Natural killer cell (primary cell): Measurements from ENCODE around the gene FAM13A. TPM values are rescaled to one million over a fixed set of nuclear protein-coding genes. Genes with fewer than 3 reads are reported as not detected.

Source experiments
- ATAC-seq, 3 donors: fragments of 150-1000 bp in 2 of 3; fragments of 200-7000 bp in 1 of 3; cut with Tn5 transposase; 1 replicate in 1 of 3; 2 replicates in 2 of 3; pipeline ENCODE4 v1.10.0; 2021; ENCODE audit warnings: mild to moderate bottlenecking in 2 of 3, moderate library complexity in 2 of 3
- DNase-seq, 2 donors: peaks; one replicate each; pipeline versions ENCODE4 v3.0.0 to v3.0.0-alpha.2; 2013 to 2021; ENCODE audit warnings: mixed read lengths in 1 of 2
- H3K27ac ChIP-seq: one replicate; pipeline ENCODE4 v1.5.1; 2013; ENCODE audit warnings: mild to moderate bottlenecking, low read length
- H3K27me3 ChIP-seq: one replicate; pipeline ENCODE4 v1.6.1; 2013; ENCODE audit warnings: low read length; ENCODE audit not compliant: control insufficient read depth, insufficient read depth
- H3K36me3 ChIP-seq: one replicate; pipeline ENCODE4 v1.6.1; 2013; ENCODE audit warnings: low read length; ENCODE audit not compliant: control insufficient read depth, insufficient read depth
- H3K4me1 ChIP-seq: one replicate; pipeline ENCODE4 v1.6.1; 2013; ENCODE audit warnings: low read length; ENCODE audit not compliant: control insufficient read depth, insufficient read depth
- H3K4me3 ChIP-seq: one replicate; pipeline ENCODE4 v1.5.1; 2013; ENCODE audit warnings: low read length
- H3K9me3 ChIP-seq: one replicate; pipeline ENCODE4 v1.6.1; 2013; ENCODE audit warnings: low read length; ENCODE audit not compliant: control insufficient read depth, insufficient read depth
- H3K27ac Mint-ChIP-seq, 2 donors: one replicate each; pipeline ENCODE4 v1.8.0; 2022; ENCODE audit warnings: mild to moderate bottlenecking in 2 of 2, mixed read lengths in 2 of 2, moderate library complexity in 1 of 2
- H3K27me3 Mint-ChIP-seq, 2 donors: one replicate each; pipeline ENCODE4 v1.8.0; 2022; ENCODE audit warnings: low read depth in 2 of 2, mixed read lengths in 2 of 2
- H3K36me3 Mint-ChIP-seq: one replicate; pipeline ENCODE4 v1.8.0; 2022; ENCODE audit warnings: mixed read lengths
- H3K4me1 Mint-ChIP-seq, 2 donors: one replicate each; pipeline ENCODE4 v1.8.0; 2022; ENCODE audit warnings: mixed read lengths in 2 of 2
- H3K4me3 Mint-ChIP-seq: one replicate; pipeline ENCODE4 v1.8.0; 2022; ENCODE audit warnings: mild to moderate bottlenecking, moderate library complexity, mixed read lengths
- H3K9me3 Mint-ChIP-seq, 2 donors: one replicate each; pipeline ENCODE4 v1.8.0; 2022; ENCODE audit warnings: mixed read lengths in 2 of 2
- CTCF ChIP-seq: fragments of 200-600 bp; IDR thresholded peaks from one replicate; pipeline ENCODE4 v1.8.0; 2022; ENCODE audit warnings: antibody characterized with exemption
- WGBS: methylation state at CpG from one replicate; pipeline ENCODE4 v1.1.7; 2013; ENCODE audit warnings: missing lambda C conversion rate; ENCODE audit not compliant: insufficient coverage; 5-methylcytosine and 5-hydroxymethylcytosine counted together
- intact Hi-C: fragments of 100-400 bp; cut with micrococcal nuclease; formaldehyde crosslinking; loops from one replicate; pipeline ENCODE4 v1.14.2; 2022
- total RNA-seq, 4 donors: library from RNA; stranded (reverse); fragments of 120-200 nt in 1 of 4; gene quantifications; one replicate each; pipeline versions ENCODE4 v1.2.3 to v1.2.4, GENCODE V29; 2013 to 2022

The FAM13A gene
- total RNA-seq, 3 donors from 2014 or later (not counting 1 experiment from before 2014, with no cell fraction given) = 8.8 to 10.0 (median 8.9) TPM

GRCh38 chr4:89000382-89000781, 56.6 kb downstream of the FAM13A start:
- DNase-seq (no peak), ATAC-seq (no peak)
- Histone ChIP-seq H3K4me1 (no peaks in the 10 kb centered on the region), H3K27me3 (no peaks in the 10 kb centered on the region), H3K27ac (no peak overlapping the region), H3K4me3 (no peak overlapping the region), H3K36me3 (no peaks in the 10 kb centered on the region), H3K9me3 (no peaks in the 10 kb centered on the region)
- WGBS = 92% methylated on average over 1 of the region's 1 CpG
- Mint-ChIP-seq H3K9me3 (no peaks in the 10 kb centered on the region), H3K36me3 (no peaks in the 10 kb centered on the region), H3K4me3 (no peak overlapping the region), H3K27ac (no peak overlapping the region), H3K4me1 (no peaks in the 10 kb centered on the region), H3K27me3 (peaks cover 0 to 8% of the 10 kb centered on the region in 2 donors)
- TF ChIP-seq CTCF = no peak
- intact Hi-C loops = no loop called here

DNA sequence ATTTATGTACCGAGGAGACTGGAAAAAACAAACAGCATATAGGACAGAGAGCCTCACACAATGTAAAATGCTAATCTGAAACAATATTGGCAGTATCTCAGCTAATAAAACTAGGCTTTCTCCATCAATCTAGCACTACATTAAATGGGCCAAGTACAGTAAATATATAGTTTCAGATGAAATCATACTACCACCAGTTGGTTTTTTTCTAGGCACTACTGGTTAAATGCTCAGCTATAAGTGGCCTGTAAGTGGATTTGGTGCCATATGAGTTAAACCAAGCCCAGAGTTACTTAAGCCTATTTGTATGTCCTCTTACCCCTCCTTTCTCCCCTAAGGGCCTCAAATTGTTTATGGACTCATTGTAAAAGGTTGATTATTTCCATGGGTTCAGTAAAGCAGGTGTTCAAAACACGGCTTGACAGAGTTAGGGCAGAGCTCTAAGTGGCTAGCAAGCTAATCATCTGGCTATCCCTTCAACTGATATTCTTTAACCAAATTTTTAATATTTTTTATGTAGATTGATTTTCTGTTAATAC, 57.5 kb downstream of the FAM13A start:
- Histone ChIP-seq H3K27ac (no peak overlapping the region), H3K4me3 (no peak overlapping the region), H3K9me3 (no peaks in the 10 kb centered on the region), H3K36me3 (no peaks in the 10 kb centered on the region), H3K27me3 (no peaks in the 10 kb centered on the region), H3K4me1 (no peaks in the 10 kb centered on the region)
- intact Hi-C loops = no loop called here
- H3K4me3 Mint-ChIP-seq = no peak overlapping the region
- DNase-seq = no peak
- peaks cover 0 to 8% of the 10 kb centered on the region in 2 donors for H3K27me3 Mint-ChIP-seq
- no peak for ATAC-seq
- no peaks in the 10 kb centered on the region for H3K36me3 Mint-ChIP-seq
- no peak for TF ChIP-seq CTCF
- no peaks in the 10 kb centered on the region for H3K9me3 Mint-ChIP-seq
- no peak overlapping the region for H3K27ac Mint-ChIP-seq
- H3K4me1 Mint-ChIP-seq = no peaks in the 10 kb centered on the region
- 75% methylated on average over 1 of the region's 2 CpGs for WGBS

DNA sequence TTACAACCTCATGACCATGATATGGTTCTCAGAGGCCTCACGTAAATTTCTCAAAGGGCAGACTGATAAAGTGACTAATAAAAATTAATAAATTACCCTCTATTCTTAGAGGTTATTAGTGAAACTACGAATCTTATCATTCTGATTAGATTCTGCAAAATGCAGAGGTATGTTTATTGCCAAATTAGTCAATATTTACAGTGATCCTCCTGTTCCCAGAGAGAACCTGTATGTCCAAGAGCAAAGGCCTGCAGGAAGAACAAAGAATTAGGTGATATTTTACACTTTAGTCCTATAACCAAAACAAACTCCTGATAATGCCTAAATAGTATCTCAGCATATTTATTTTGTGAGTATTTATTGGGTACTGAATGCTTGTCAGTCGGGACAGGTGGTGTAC, 58.1 kb downstream of the FAM13A start:
- no peak overlapping the region for H3K4me3 ChIP-seq
- Mint-ChIP-seq H3K36me3 (no peaks in the 10 kb centered on the region), H3K4me3 (no peak overlapping the region), H3K4me1 (no peaks in the 10 kb centered on the region), H3K27me3 (peaks cover 0 to 8% of the 10 kb centered on the region in 2 donors), H3K27ac (no peak overlapping the region), H3K9me3 (no peaks in the 10 kb centered on the region)
- no peaks in the 10 kb centered on the region for H3K36me3 ChIP-seq
- H3K9me3 ChIP-seq = no peaks in the 10 kb centered on the region
- H3K27me3 ChIP-seq = no peaks in the 10 kb centered on the region
- H3K27ac ChIP-seq = no peak overlapping the region
- H3K4me1 ChIP-seq = no peaks in the 10 kb centered on the region
- no peak for DNase-seq
- TF ChIP-seq CTCF = no peak
- no peak for ATAC-seq
- no CpG with 5 or more reads among the region's 3 CpGs for WGBS
- intact Hi-C loops = no loop called here

- Mint-ChIP-seq H3K4me1 (no peaks in the 10 kb centered on the region), H3K36me3 (no peaks in the 10 kb centered on the region), H3K27ac (no peak overlapping the region), H3K4me3 (no peak overlapping the region), H3K27me3 (peaks cover 0 to 8% of the 10 kb centered on the region in 2 donors), H3K9me3 (no peaks in the 10 kb centered on the region)
- DNase-seq = no peak
- Histone ChIP-seq H3K36me3 (no peaks in the 10 kb centered on the region), H3K4me1 (no peaks in the 10 kb centered on the region), H3K9me3 (no peaks in the 10 kb centered on the region), H3K27ac (no peak overlapping the region), H3K4me3 (no peak overlapping the region), H3K27me3 (no peaks in the 10 kb centered on the region)
- no peak for TF ChIP-seq CTCF
- ATAC-seq = no peak
- intact Hi-C loops = no loop called here
These were observed 59.0 kb downstream of the FAM13A start for GRCh38 chr4:88998001-88998400.
